Activated CD4-positive, alpha-beta memory T cell treated with anti-CD3 and anti-CD28 coated beads for 36 hours (primary cell): ENCODE data around the gene PFKL. TPM values are rescaled to one million over a fixed set of nuclear protein-coding genes. Genes with fewer than 3 reads are reported as not detected.
A peak's percentile ranks its signal among the peaks of the same experiment; 100 is the strongest.
"Not testable (repeated sequence)": the region's sequence is repeated elsewhere in the genome, so short reads cannot be mapped to it uniquely, and the experiment has no call there.

Experiments
- CTCF ChIA-PET: fragments of 350-600 bp; sonication (Branson Sonifier 250); formaldehyde crosslinking; loops from one replicate; lab custom pipeline; 2021; ENCODE audit warnings: antibody characterized with exemption, inconsistent platforms; lab: Charles Lee
- POLR2A ChIA-PET: fragments of 350-600 bp; sonication (Branson Sonifier 250); formaldehyde crosslinking; loops from one replicate; lab custom pipeline; 2021; ENCODE audit warnings: antibody characterized with exemption; lab: Charles Lee
- DNase-seq: peaks from one replicate; pipeline ENCODE4 v3.0.0-alpha.2; 2020
- H3K27ac Mint-ChIP-seq: one replicate; pipeline ENCODE4 v1.8.0; 2021; ENCODE audit warnings: mixed read lengths
- H3K27me3 Mint-ChIP-seq: one replicate; pipeline ENCODE4 v1.8.0; 2021; ENCODE audit warnings: mixed read lengths
- H3K36me3 Mint-ChIP-seq: one replicate; pipeline ENCODE4 v1.8.0; 2021; ENCODE audit warnings: mixed read lengths
- H3K4me1 Mint-ChIP-seq: one replicate; pipeline ENCODE4 v1.8.0; 2021; ENCODE audit warnings: low read depth, mixed read lengths
- H3K4me3 Mint-ChIP-seq: one replicate; pipeline ENCODE4 v1.8.0; 2021; ENCODE audit warnings: mild to moderate bottlenecking, mixed read lengths
- H3K9me3 Mint-ChIP-seq: one replicate; pipeline ENCODE4 v1.8.0; 2021; ENCODE audit warnings: mixed read lengths
- intact Hi-C: fragments of 100-400 bp; cut with micrococcal nuclease; formaldehyde crosslinking; loops from one replicate; pipeline ENCODE4 v1.15.1; 2023
- total RNA-seq, 2 experiments: library from RNA; stranded (reverse); gene quantifications; one replicate each; pipeline ENCODE4 v1.2.3, GENCODE V29; 2021

The PFKL gene
- total RNA-seq, 2 experiments from 2014 or later = 197 to 210 TPM

DNA sequence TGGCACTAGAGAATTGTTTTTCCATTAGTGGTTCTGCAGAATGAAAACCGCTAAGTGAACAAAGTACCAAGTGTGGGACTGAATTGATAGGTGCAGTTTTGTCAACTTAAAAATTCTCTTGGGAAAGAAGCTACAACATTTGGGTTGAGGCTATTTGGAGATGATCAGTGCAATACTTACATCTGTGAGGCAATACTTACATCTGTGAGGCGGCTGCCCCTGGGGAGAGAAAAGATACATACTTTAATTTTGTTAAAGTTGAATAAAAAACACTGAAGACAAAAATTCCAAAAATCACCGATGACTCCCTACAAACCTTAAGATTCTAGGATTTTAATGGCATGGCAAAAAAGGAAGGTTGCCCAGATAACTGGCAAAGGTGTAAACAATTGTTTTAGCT lies 37.6 kb downstream of the PFKL start:
- Mint-ChIP-seq H3K9me3 (no peaks in the 10 kb centered on the region), H3K27me3 (no peaks in the 10 kb centered on the region), H3K27ac (peak overlapping the region; percentile 58), H3K4me3 (no peak overlapping the region), H3K36me3 (no peaks in the 10 kb centered on the region), H3K4me1 (peaks cover 16% of the 10 kb centered on the region)
- intact Hi-C loops = loop anchor here (10.0 kb wide), 1 partner anchor 117 kb away; the partner anchor contains the start of gene LRRC3
- CTCF ChIA-PET = interaction anchor here (1.0 to 1.6 kb wide), 4 partner anchors 33 to 165 kb away, joined by 3 to 8 read pairs (median 4); no protein-coding TSS in a partner anchor
- POLR2A ChIA-PET = no interaction called here
- no peak for DNase-seq

DNA sequence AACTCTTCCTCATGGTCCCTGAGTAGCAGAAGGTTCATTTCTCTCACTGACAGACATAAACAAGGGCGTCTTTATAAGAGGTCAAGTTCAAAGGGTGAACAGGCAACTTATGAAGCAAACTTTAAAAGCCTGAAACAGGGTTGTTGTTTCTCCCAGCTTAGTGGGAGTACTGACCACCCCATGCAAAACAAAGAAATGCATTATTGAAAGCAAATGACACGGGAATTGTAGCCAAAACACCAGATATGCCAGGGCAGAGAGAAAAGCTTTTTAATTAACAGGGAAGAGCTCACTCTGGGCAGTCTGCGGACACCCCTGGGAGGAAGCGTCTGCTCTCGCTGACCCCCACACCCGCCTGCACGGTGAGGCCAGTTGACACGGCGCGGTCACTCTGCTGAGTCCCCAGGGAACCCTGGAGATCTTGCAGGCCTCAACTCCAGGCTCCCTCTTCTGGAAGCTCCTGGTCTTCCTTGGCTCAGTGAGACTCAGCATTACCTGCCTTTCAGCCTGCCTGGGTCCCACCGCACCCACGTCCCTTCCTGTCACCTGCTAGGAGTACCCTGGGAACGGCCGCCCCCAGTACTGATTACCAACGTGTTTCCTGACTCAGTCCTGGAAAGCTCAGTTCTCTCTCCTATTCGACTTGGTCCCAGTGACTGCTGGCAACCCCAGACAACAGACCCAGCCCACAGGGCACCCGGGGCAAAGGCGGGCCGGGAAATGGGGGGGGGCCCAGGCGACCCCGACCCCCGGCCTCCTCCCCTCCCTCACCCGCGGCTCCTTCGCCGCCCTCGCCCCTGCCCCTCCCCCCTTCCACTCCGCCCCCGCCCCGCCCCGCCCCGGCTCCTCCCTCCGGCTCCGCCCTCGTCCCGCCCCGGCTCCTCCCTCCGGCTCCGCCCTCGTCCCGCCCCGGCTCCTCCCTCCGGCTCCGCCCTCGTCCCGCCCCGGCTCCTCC lies 38.4 kb downstream of the PFKL start:
- peaks cover 16% of the 10 kb centered on the region for H3K4me1 Mint-ChIP-seq

DNA sequence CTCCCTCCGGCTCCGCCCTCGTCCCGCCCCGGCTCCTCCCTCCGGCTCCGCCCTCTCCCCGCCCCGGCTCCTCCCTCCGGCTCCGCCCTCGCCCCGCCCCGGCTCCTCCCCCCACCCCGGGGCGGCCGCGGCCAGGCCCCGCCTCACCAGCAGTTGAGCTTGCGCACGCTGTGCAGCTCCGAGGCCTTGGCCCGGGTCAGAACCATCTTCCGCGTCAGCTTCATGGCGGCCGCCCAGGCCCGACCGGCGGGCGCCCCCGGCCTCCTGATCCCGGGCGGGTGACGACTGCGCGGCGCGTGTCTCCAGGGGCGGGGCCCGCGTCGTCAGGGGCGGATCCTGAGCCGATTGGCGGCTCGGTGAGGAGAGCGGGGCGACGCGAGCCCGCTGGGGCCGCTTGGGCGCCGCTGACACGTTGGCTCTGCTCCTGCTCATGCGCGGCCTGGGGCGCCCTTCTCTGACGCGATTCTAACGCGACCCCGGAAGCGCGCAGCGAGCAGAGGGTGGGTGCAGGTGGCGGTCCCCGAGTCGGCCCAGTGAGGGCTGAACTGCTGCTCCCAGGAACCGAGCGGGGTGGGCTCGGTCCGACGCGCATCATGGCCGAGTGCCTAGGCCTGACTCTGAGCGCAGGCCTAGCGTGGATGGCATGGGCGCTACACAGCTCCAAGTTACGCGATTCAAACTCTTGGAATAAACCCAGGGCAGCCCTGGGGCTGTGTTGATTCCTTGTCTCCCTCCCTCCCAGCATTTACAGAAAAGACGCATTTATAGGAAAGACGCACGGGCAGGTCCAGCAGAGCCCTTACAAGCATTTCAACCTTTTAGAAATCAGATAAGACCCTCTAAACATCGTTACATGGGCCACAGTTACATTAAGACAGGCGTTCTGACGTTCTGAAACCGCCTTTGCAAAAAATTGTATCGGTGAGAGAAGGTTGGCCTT lies 39.4 kb downstream of the PFKL start, which contains the start of gene CFAP410:
Gene CFAP410, minus strand, starts transcription at position 420 of the 940 bp plus-strand sequence. Its CDS starts 196 bp downstream, at position 224.
- POLR2A ChIA-PET = interaction anchor here (0.6 to 1.3 kb wide), 2 partner anchors 141 to 497 kb away, joined by 3 read pairs; no protein-coding TSS in a partner anchor
- intact Hi-C loops = loop anchor here (10.0 kb wide), 1 partner anchor 116 kb away; the partner anchor contains the start of gene LRRC3
- H3K4me1 Mint-ChIP-seq = peaks cover 16% of the 10 kb centered on the region
- peak within 1 kb of the TSS; percentile 89 for H3K27ac Mint-ChIP-seq
- no peaks in the 10 kb centered on the region for H3K27me3 Mint-ChIP-seq
- CTCF ChIA-PET = interaction anchor here (0.7 to 2.0 kb wide), 3 partner anchors 37 to 454 kb away, joined by 3 to 8 read pairs (median 5); no protein-coding TSS in a partner anchor
- peak; percentile 96 for DNase-seq
- H3K36me3 Mint-ChIP-seq = no peaks in the 10 kb centered on the region
- no peaks in the 10 kb centered on the region for H3K9me3 Mint-ChIP-seq
- peak within 1 kb of the TSS; percentile 83 for H3K4me3 Mint-ChIP-seq

More for the DNA sequence above, 38.4 kb downstream of the PFKL start:
- H3K27me3 Mint-ChIP-seq = no peaks in the 10 kb centered on the region
- H3K27ac Mint-ChIP-seq = peak overlapping the region; percentile 58
- DNase-seq = peak; percentile 65
- CTCF ChIA-PET = interaction anchor here (1.0 to 2.0 kb wide), 5 partner anchors 34 to 455 kb away, joined by 3 to 8 read pairs (median 4); no protein-coding TSS in a partner anchor
- peak overlapping the region; percentile 48 for H3K4me3 Mint-ChIP-seq
- H3K36me3 Mint-ChIP-seq = no peaks in the 10 kb centered on the region
- H3K9me3 Mint-ChIP-seq = no peaks in the 10 kb centered on the region
- intact Hi-C loops = loop anchor here (10.0 kb wide), 1 partner anchor 117 kb away; the partner anchor contains the start of gene LRRC3
- POLR2A ChIA-PET = interaction anchor here (0.6 to 1.3 kb wide), 2 partner anchors 142 to 496 kb away, joined by 3 read pairs; no protein-coding TSS in a partner anchor

DNA sequence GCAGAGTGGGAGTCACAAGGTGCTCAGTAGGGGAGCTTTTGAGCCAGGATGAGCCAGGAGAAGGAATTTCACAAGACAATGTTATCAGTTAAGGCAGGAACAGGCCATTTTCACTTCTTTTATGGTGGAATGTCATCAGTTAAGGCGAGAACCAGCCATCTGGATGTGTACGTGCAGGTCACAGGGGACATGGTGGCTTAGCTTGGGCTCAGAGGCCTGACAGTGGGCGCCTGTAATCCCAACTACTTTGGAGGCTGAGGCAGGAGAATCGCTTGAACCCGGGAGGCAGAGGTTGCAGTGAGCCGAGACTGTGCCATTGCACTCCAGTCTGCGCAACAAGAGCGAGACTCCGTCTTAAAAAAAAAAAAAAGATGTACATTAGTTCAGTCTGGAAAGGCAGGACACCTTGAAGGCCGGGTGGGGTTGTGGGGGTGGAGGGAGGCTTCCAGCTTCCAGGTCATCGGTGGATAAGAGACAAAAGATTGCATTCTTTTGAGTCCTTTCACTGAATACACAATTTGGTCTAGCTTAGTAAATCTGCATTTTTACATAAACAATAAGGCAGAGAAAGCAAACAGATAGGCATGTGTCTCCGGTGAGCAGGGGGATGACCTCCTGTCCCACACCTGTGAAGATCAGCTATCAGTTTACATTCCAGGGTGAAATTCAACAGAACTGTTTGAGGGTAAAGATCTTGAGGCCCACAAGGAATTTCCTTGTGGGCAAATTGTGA lies 42.0 kb downstream of the PFKL start:
- H3K27me3 Mint-ChIP-seq, H3K9me3 Mint-ChIP-seq, DNase-seq, POLR2A ChIA-PET, intact Hi-C loops, H3K36me3 Mint-ChIP-seq, H3K4me3 Mint-ChIP-seq, H3K27ac Mint-ChIP-seq: not testable (repeated sequence)
- peaks cover 16% of the 10 kb centered on the region for H3K4me1 Mint-ChIP-seq
- CTCF ChIA-PET = interaction anchor here (1.0 kb wide), 1 partner anchor 113 kb away, joined by 4 read pairs; the partner anchor contains the start of gene LRRC3

DNA sequence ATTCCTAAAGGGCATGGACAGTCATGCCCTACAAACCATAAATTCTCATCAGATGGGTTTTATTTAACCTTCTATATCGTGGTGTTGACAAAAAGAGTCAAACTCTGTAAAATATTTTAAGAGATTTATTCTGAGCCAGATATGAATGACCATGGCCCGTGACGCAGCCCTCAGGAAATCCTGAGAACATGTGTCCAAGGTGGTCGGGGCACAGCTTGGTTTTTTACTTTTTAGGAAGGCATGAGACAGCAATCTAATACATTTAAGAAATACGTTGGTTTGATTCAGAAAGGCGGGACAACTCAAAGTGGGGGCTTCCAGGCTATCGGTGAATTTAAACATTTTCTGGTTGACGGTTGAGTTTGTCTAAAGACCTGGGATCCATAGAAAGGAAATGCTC lies 43.1 kb downstream of the PFKL start:
- CTCF ChIA-PET = interaction anchor here (1.3 kb wide), 1 partner anchor 137 kb away, joined by 3 read pairs; no protein-coding TSS in a partner anchor
- DNase-seq, H3K4me3 Mint-ChIP-seq, H3K27me3 Mint-ChIP-seq, POLR2A ChIA-PET, intact Hi-C loops, H3K36me3 Mint-ChIP-seq, H3K9me3 Mint-ChIP-seq: not testable (repeated sequence)
- Mint-ChIP-seq H3K4me1 (peaks cover 16% of the 10 kb centered on the region), H3K27ac (peak overlapping the region; percentile 11)

DNA sequence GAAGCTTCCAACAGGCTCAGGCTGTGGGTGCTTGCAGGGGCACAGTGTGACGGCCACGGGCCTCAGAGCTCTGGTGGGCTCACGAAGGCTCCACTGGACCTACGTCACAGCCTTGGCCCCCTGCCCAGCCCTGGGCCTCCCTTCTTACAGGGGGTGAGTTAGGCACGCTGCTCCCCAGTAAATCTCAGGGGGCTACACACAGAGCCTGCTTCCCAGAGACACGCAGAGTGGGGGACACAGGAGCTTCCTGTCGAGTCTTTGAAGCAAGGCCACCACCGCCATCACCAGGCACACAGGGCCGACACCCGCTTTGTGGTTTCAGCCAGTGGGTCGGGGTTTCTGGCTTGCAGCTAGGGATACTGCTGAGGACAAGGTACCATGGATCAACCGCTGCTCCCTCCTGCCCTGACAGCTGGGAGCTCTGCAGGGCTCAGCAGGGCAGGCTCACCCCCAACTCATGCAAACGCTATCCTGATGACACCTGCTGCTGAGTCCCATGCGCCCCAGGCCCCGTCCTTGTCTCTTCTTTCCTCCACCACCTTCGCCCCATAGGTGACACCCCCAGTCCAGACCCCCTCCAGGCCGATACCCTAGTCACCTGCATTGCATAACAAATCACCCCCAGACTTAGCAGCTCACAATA lies 44.8 kb downstream of the PFKL start:
- H3K4me3 Mint-ChIP-seq = no peak overlapping the region

DNA sequence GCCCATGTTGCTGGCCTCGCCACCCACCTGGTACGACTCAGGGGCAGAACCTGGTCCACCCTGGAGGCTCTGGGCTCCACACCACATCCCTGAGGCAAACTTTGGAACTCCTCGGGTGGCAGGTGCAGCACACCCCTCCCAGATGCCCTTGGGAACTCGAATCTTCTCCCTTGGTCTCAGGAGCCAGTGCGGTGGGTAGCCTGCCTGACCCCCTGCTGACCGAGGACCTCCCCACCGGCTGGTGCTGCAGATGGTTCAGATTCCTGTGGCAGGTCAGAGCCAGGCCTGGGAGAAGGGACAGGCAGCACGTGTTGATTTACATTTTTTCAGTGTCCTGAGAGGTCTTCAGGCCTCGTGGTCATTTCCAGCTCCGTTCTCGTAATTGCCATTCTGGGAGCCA lies 45.6 kb downstream of the PFKL start:
- Mint-ChIP-seq H3K9me3 (no peaks in the 10 kb centered on the region), H3K4me3 (no peak overlapping the region), H3K27me3 (peaks cover 8% of the 10 kb centered on the region), H3K4me1 (peaks cover 3% of the 10 kb centered on the region), H3K27ac (no peak overlapping the region), H3K36me3 (no peaks in the 10 kb centered on the region)
- ChIA-PET CTCF (no interaction called here), POLR2A (no interaction called here)
- no peak for DNase-seq
- intact Hi-C loops = no loop called here

More for the DNA sequence above, 44.8 kb downstream of the PFKL start:
- Mint-ChIP-seq H3K36me3 (no peaks in the 10 kb centered on the region), H3K27me3 (peaks cover 8% of the 10 kb centered on the region), H3K9me3 (no peaks in the 10 kb centered on the region), H3K4me1 (peaks cover 11% of the 10 kb centered on the region), H3K27ac (no peak overlapping the region)
- ChIA-PET CTCF (interaction anchor here (1.3 kb wide), 1 partner anchor 135 kb away, joined by 3 read pairs; no protein-coding TSS in a partner anchor), POLR2A (no interaction called here)
- DNase-seq = no peak
- intact Hi-C loops = no loop called here

DNA sequence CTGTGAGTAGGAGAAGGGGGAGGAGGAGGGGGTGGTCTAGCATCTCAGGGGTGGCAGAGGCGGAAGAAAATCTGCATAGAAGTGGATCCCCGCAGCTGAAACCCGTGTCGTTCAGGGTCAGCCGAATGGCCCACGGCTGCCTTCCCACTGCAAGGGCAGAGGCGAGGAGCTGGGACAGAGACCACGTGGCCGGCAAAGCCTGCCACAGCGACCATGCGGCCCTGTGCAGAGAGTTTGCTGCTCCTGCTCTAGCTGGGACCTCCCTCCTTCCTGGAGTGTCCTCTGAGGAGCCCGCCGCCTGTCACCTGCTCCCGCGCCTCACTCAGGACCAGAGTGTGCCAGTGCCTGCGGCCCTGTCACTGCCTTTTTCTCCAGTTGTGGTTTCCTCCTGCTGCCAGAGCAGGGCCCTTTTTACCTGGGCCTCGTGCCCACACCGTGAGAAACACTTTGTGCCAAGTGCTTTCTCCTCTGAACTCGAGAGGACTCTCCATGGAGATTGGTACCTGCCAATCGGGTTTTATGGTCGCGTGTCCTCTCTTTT lies 48.1 kb downstream of the PFKL start:
- no peak overlapping the region for H3K4me3 Mint-ChIP-seq
- H3K4me1 Mint-ChIP-seq = peaks cover 8% of the 10 kb centered on the region
- H3K9me3 Mint-ChIP-seq = no peaks in the 10 kb centered on the region
- peaks cover 13% of the 10 kb centered on the region for H3K27me3 Mint-ChIP-seq
- DNase-seq = no peak
- intact Hi-C loops = loop anchor here (2.0 kb wide), 1 partner anchor 21 kb away; no protein-coding TSS in a partner anchor
- H3K27ac Mint-ChIP-seq = no peak overlapping the region
- POLR2A ChIA-PET = no interaction called here
- CTCF ChIA-PET = no interaction called here
- no peaks in the 10 kb centered on the region for H3K36me3 Mint-ChIP-seq

DNA sequence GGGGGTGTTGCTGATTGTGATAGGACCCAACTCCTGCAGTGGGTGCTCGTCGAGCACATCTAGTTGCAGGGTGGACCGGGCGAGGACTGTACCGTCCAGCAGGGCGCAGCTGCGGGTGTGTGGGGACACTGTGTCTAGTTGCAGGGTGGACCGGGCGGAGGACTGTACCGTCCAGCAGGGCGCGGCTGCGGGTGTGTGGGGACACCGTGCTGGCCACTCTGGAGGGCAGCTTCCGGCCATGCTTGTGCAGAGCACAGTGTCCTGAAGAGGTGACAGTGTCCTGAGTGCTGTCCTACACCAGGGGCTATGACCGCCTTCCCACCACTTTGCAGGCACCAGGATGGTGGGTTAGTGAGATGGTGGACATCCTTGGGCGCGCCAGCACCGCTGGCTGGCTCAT lies 49.0 kb downstream of the PFKL start:
- H3K9me3 Mint-ChIP-seq = no peaks in the 10 kb centered on the region
- ChIA-PET CTCF (no interaction called here), POLR2A (no interaction called here)
- DNase-seq = no peak
- H3K4me1 Mint-ChIP-seq = peaks cover 17% of the 10 kb centered on the region
- intact Hi-C loops = loop anchor here (2.0 kb wide), 1 partner anchor 22 kb away; no protein-coding TSS in a partner anchor
- no peaks in the 10 kb centered on the region for H3K36me3 Mint-ChIP-seq
- H3K27ac Mint-ChIP-seq = no peak overlapping the region
- H3K4me3 Mint-ChIP-seq = no peak overlapping the region
- peaks cover 14% of the 10 kb centered on the region for H3K27me3 Mint-ChIP-seq

DNA sequence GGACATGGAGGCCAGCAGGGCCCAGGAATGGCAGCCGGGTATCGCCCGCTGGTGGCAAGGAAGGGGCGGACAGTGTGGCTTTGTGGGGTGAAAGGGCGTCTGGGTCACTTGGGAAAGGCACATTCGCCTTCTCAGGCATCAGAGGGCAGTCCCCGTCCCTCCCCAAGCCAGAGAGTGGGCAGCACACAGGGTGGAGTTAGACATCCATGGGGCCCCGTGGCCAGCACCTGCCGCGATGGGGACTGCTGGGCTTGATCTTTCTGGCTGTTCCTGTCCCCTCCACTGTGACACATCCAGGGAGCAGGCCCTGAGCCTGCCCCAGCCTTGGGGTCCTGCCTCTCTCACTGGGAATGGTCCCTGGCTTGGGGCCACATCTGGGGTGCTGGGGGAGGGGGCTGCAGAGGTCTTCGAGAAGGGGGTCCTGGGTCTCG lies 49.6 kb downstream of the PFKL start:
- Mint-ChIP-seq H3K9me3 (no peaks in the 10 kb centered on the region), H3K27me3 (peaks cover 14% of the 10 kb centered on the region), H3K4me3 (no peak overlapping the region), H3K4me1 (peaks cover 22% of the 10 kb centered on the region), H3K36me3 (no peaks in the 10 kb centered on the region), H3K27ac (no peak overlapping the region)
- no peak for DNase-seq
- CTCF ChIA-PET = no interaction called here
- POLR2A ChIA-PET = no interaction called here
- intact Hi-C loops = loop anchor here (2.0 kb wide), 1 partner anchor 23 kb away; no protein-coding TSS in a partner anchor
